GM12891 (cell line): ENCODE data around the gene SLC4A1AP.

Experiments
- DNase-seq: peaks from one replicate; pipeline ENCODE4 v3.0.0; 2011; ENCODE audit warnings: low spot score; ENCODE audit not compliant: insufficient read length
- FAIRE-seq: peaks from 2 replicates; lab custom pipeline; 2011; peaks lifted over from hg19 to GRCh38; lab: Jason Lieb, UNC
- PAX5 ChIP-seq: IDR thresholded peaks from 2 replicates; pipeline ENCODE4 v1.6.1; 2011; ENCODE audit warnings: low read length, moderate library complexity, mild to moderate bottlenecking; ENCODE audit not compliant: insufficient read depth, severe bottlenecking
- POLR2A ChIP-seq: IDR thresholded peaks from 2 replicates; pipeline ENCODE4 v1.6.1; 2011; ENCODE audit warnings: low read depth, low read length, control low read depth
- POLR2AphosphoS5 ChIP-seq: IDR thresholded peaks from 2 replicates; pipeline ENCODE4 v1.6.1; 2011; ENCODE audit warnings: low read depth, low read length, control low read depth
- POU2F2 ChIP-seq: IDR thresholded peaks from 2 replicates; pipeline ENCODE4 v1.6.1; 2011; ENCODE audit warnings: low read depth, mild to moderate bottlenecking, control low read depth, low read length, moderate library complexity
- SPI1 ChIP-seq: IDR thresholded peaks from 2 replicates; pipeline ENCODE4 v1.6.1; 2011; ENCODE audit warnings: low read depth, low read length, control low read depth
- TAF1 ChIP-seq: IDR thresholded peaks from 2 replicates; pipeline ENCODE4 v1.6.1; 2011; ENCODE audit warnings: low read depth, low read length, control low read depth

Gene SLC4A1AP

GRCh38 chr2:27715318-27716210, 51.9 kb downstream of the SLC4A1AP start:
- DNase-seq: peak; percentile 52
- TF ChIP-seq POLR2A: no peak
- TF ChIP-seq PAX5: no peak
- TF ChIP-seq SPI1: no peak
- no peak for TF ChIP-seq POLR2AphosphoS5
- TF ChIP-seq TAF1: no peak
- TF ChIP-seq POU2F2: no peak
- no peak for FAIRE-seq

GRCh38 chr2:27716301-27717069, 52.8 kb downstream of the SLC4A1AP start:
- DNase-seq (no peak), FAIRE-seq (no peak)
- TF ChIP-seq PAX5 (no peak), POU2F2 (no peak), POLR2AphosphoS5 (no peak), SPI1 (no peak), TAF1 (no peak), POLR2A (no peak)

GRCh38 chr2:27717070-27717795, 53.5 kb downstream of the SLC4A1AP start:
- FAIRE-seq (no peak), DNase-seq (no peak)
- TF ChIP-seq POLR2AphosphoS5: no peak
- TF ChIP-seq PAX5: no peak
- TF ChIP-seq POLR2A: no peak
- TF ChIP-seq POU2F2: no peak
- no peak for TF ChIP-seq TAF1
- no peak for TF ChIP-seq SPI1

- FAIRE-seq (peak; percentile 16), DNase-seq (no peak)
- no peak for TF ChIP-seq POU2F2
- TF ChIP-seq POLR2AphosphoS5: no peak
- no peak for TF ChIP-seq SPI1
- no peak for TF ChIP-seq PAX5
- TF ChIP-seq POLR2A: no peak
- no peak for TF ChIP-seq TAF1
Measured at GRCh38 chr2:27720004-27720551, 56.4 kb downstream of the SLC4A1AP start.

- no peak for FAIRE-seq
- DNase-seq: no peak
- TF ChIP-seq POLR2A (no peak), PAX5 (no peak), POLR2AphosphoS5 (no peak), TAF1 (no peak), POU2F2 (no peak), SPI1 (no peak)
Measured at GRCh38 chr2:27721335-27721734, 57.6 kb downstream of the SLC4A1AP start.

GRCh38 chr2:27721884-27722485, 58.3 kb downstream of the SLC4A1AP start:
- FAIRE-seq (no peak), DNase-seq (no peak)
- TF ChIP-seq TAF1 (no peak), POU2F2 (no peak)

GRCh38 chr2:27723372-27724144, 59.9 kb downstream of the SLC4A1AP start:
- FAIRE-seq: no peak

GRCh38 chr2:27724191-27724590, 60.5 kb downstream of the SLC4A1AP start:
- TF ChIP-seq PAX5: no peak
- no peak for TF ChIP-seq POU2F2
- no peak for TF ChIP-seq TAF1
- no peak for TF ChIP-seq SPI1
- TF ChIP-seq POLR2AphosphoS5: no peak
- no peak for TF ChIP-seq POLR2A
- no peak for FAIRE-seq

More at GRCh38 chr2:27723372-27724144, 59.9 kb downstream of the SLC4A1AP start:
- DNase-seq: no peak
- TF ChIP-seq TAF1 (no peak), POLR2A (no peak), POLR2AphosphoS5 (no peak), PAX5 (no peak), POU2F2 (no peak), SPI1 (no peak)

More at GRCh38 chr2:27724191-27724590, 60.5 kb downstream of the SLC4A1AP start:
- no peak for DNase-seq
